ENCODE data around the gene RPL29.
"Not testable (repeated sequence)": the region's sequence is repeated elsewhere in the genome, so short reads cannot be mapped to it uniquely, and the experiment has no call there.

Gene RPL29

GRCh38 chr3:51995346-51996163 lies at the start of gene RPL29:
RPL29 (minus strand) TSS chr3:51995895; CDS start chr3:51995461, 434 bp downstream.
- no peaks in the 10 kb centered on the region for H3K9me3 ChIP-seq (ENCODE audit: control insufficient read depth, insufficient read depth, low read length)
- H3K9ac ChIP-seq (ENCODE audit: low read depth, low read length): peak within 1 kb of the TSS; percentile 83
- H3K36me3 ChIP-seq (ENCODE audit: insufficient read depth, low read length): peaks cover 16% of the 10 kb centered on the region
- peaks cover 18% of the 10 kb centered on the region for H3K4me1 ChIP-seq (ENCODE audit: insufficient read depth, low read length)

GRCh38 chr3:52044869-52045619 lies 49.3 kb upstream of the RPL29 start:
- Histone ChIP-seq H3K4me1 (ENCODE audit: insufficient read depth, low read length) (peaks cover 20% of the 10 kb centered on the region; the same call in 1 of the 2 replicates), H3K9ac (ENCODE audit: low read depth, low read length) (no peak overlapping the region), H3K36me3 (ENCODE audit: insufficient read depth, low read length) (peaks cover 2% of the 10 kb centered on the region; the same call in 1 of the 2 replicates), H3K9me3 (ENCODE audit: control insufficient read depth, insufficient read depth, low read length) (no peaks in the 10 kb centered on the region)

DNA sequence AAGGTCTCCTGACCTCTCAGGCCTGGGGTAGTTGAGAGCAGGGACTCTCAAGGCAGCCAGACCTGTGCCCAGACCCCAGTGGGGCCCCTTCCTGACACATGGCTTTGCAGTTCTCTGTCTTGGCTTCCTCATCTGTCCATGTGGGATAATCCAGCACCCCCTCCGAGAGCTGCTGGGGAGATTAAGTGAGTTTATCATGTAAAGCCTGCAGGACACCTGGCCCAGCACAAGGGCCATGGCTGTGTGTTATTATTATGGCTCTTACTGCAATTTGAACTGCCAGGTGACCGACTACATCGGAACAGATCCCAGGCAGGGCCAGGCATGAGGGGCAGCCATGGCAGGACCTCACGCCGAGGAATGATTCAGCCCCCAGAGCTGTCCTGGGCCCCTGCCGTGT lies 48.1 kb upstream of the RPL29 start:
- Histone ChIP-seq H3K4me1 (ENCODE audit: insufficient read depth, low read length) (peaks cover 20% of the 10 kb centered on the region; the same call in 1 of the 2 replicates), H3K9ac (ENCODE audit: low read depth, low read length) (no peak overlapping the region), H3K9me3 (ENCODE audit: control insufficient read depth, insufficient read depth, low read length) (no peaks in the 10 kb centered on the region), H3K36me3 (ENCODE audit: insufficient read depth, low read length) (no peaks in the 10 kb centered on the region)

DNA sequence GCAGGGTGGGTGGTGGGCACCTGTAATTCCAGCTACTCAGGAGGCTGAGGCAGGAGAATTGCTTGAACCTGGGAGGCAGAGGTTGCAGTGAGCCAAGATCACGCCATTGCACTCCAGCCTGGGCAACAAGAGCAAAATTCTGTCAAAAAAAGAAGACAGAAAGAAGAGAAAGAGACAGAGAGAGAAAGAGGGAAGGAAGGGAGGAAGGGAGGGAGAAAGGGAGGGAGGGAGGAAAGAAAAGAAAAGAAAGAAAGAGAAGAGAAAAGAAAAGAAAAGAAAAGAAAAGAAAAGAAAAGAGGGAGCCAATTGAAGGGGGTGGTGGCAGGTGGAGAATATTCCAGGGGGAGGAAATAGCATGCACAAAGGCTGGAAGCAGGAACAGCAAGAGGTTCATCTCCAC lies 47.3 kb upstream of the RPL29 start:
- H3K36me3 ChIP-seq (ENCODE audit: insufficient read depth, low read length); H3K9ac ChIP-seq (ENCODE audit: low read depth, low read length); H3K9me3 ChIP-seq (ENCODE audit: control insufficient read depth, insufficient read depth, low read length): not testable (repeated sequence)
- peaks cover 20% of the 10 kb centered on the region; the same call in 1 of the 2 replicates for H3K4me1 ChIP-seq (ENCODE audit: insufficient read depth, low read length)

DNA sequence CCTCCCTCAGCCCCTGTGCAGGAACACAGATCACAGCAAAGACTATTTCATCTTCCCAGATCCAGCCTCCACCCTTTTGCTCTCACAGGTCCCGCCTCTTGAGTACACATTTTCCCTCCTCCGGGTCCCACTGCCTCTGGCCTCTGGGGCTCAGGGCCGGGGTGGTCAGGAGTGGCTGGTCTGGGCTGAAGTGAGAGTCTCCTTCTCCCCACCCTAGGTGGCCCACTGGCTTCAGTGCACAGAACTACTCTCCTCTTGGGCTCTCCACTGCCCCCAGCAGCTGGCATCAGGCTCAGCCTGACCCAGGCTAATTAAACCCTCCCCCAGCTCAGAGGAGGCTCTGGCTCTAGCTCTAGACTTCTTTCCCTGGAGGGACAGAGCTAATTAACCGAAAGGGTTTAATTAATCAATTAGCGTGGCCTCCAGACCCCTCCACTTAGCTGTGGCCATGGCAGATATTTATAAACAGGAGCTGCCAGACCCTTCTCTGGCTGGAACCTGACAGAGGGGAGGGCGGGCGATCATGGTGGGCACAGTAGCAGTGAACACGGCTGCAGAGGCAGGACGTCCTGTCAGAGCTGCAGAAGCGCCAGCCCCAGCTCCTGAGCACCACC lies 45.5 kb upstream of the RPL29 start:
- no peaks in the 10 kb centered on the region for H3K9me3 ChIP-seq (ENCODE audit: control insufficient read depth, insufficient read depth, low read length)
- peaks cover 5% of the 10 kb centered on the region; the same call in 1 of the 2 replicates for H3K4me1 ChIP-seq (ENCODE audit: insufficient read depth, low read length)
- no peak overlapping the region for H3K9ac ChIP-seq (ENCODE audit: low read depth, low read length)

GRCh38 chr3:52040600-52040999 lies 44.9 kb upstream of the RPL29 start:
- H3K36me3 ChIP-seq (ENCODE audit: insufficient read depth, low read length): no peaks in the 10 kb centered on the region
- no peaks in the 10 kb centered on the region for H3K9me3 ChIP-seq (ENCODE audit: control insufficient read depth, insufficient read depth, low read length)
- H3K9ac ChIP-seq (ENCODE audit: low read depth, low read length): no peak overlapping the region
- H3K4me1 ChIP-seq (ENCODE audit: insufficient read depth, low read length): no peaks in the 10 kb centered on the region

More for the DNA sequence above, 45.5 kb upstream of the RPL29 start:
- no peaks in the 10 kb centered on the region for H3K36me3 ChIP-seq (ENCODE audit: insufficient read depth, low read length)

- H3K9ac ChIP-seq (ENCODE audit: low read depth, low read length): no peak overlapping the region
- no peaks in the 10 kb centered on the region for H3K4me1 ChIP-seq (ENCODE audit: insufficient read depth, low read length)
- no peaks in the 10 kb centered on the region for H3K9me3 ChIP-seq (ENCODE audit: control insufficient read depth, insufficient read depth, low read length)
- no peaks in the 10 kb centered on the region for H3K36me3 ChIP-seq (ENCODE audit: insufficient read depth, low read length)
Measured at GRCh38 chr3:52039846-52040245, 44.2 kb upstream of the RPL29 start.

GRCh38 chr3:52039426-52039825 lies 43.7 kb upstream of the RPL29 start:
- no peaks in the 10 kb centered on the region for H3K36me3 ChIP-seq (ENCODE audit: insufficient read depth, low read length)
- no peak overlapping the region for H3K9ac ChIP-seq (ENCODE audit: low read depth, low read length)
- no peaks in the 10 kb centered on the region for H3K4me1 ChIP-seq (ENCODE audit: insufficient read depth, low read length)
- no peaks in the 10 kb centered on the region for H3K9me3 ChIP-seq (ENCODE audit: control insufficient read depth, insufficient read depth, low read length)

GRCh38 chr3:52038227-52038626 lies 42.5 kb upstream of the RPL29 start:
- H3K9me3 ChIP-seq (ENCODE audit: control insufficient read depth, insufficient read depth, low read length): no peaks in the 10 kb centered on the region

GRCh38 chr3:52037291-52037690 lies 41.6 kb upstream of the RPL29 start:
- Histone ChIP-seq H3K4me1 (ENCODE audit: insufficient read depth, low read length) (no peaks in the 10 kb centered on the region), H3K9ac (ENCODE audit: low read depth, low read length) (no peak overlapping the region), H3K9me3 (ENCODE audit: control insufficient read depth, insufficient read depth, low read length) (no peaks in the 10 kb centered on the region), H3K36me3 (ENCODE audit: insufficient read depth, low read length) (no peaks in the 10 kb centered on the region)

More at GRCh38 chr3:52038227-52038626, 42.5 kb upstream of the RPL29 start:
- H3K4me1 ChIP-seq (ENCODE audit: insufficient read depth, low read length): no peaks in the 10 kb centered on the region
- no peak overlapping the region for H3K9ac ChIP-seq (ENCODE audit: low read depth, low read length)
- no peaks in the 10 kb centered on the region for H3K36me3 ChIP-seq (ENCODE audit: insufficient read depth, low read length)

GRCh38 chr3:52036829-52037228 lies 41.1 kb upstream of the RPL29 start:
- Histone ChIP-seq H3K9ac (ENCODE audit: low read depth, low read length) (no peak overlapping the region), H3K4me1 (ENCODE audit: insufficient read depth, low read length) (no peaks in the 10 kb centered on the region), H3K36me3 (ENCODE audit: insufficient read depth, low read length) (no peaks in the 10 kb centered on the region), H3K9me3 (ENCODE audit: control insufficient read depth, insufficient read depth, low read length) (no peaks in the 10 kb centered on the region)

DNA sequence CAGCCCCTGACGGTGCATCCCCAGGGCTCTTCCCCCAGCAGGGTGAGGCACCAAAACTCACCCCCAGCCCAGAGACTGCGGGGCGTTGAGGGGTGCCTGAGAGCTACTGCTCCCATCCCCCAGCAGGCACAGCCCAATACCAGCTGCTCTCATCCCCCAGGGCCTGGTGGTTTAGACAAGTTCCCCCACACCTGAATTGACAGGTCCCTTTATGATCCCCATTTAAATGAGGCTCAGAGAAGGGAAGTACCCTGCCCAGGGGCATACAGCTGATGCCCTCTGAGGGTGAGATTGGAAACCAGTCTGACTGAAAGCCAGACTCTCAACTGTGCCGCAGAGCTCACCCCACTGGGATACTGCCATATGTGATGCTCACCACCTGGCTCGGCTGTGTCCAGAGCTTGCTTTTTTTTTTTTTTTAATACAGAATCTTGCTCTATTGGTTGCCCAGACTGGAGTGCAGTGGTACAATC lies 40.6 kb upstream of the RPL29 start:
- H3K4me1 ChIP-seq (ENCODE audit: insufficient read depth, low read length): no peaks in the 10 kb centered on the region
- H3K9ac ChIP-seq (ENCODE audit: low read depth, low read length): no peak overlapping the region
- H3K36me3 ChIP-seq (ENCODE audit: insufficient read depth, low read length): no peaks in the 10 kb centered on the region
- no peaks in the 10 kb centered on the region for H3K9me3 ChIP-seq (ENCODE audit: control insufficient read depth, insufficient read depth, low read length)

DNA sequence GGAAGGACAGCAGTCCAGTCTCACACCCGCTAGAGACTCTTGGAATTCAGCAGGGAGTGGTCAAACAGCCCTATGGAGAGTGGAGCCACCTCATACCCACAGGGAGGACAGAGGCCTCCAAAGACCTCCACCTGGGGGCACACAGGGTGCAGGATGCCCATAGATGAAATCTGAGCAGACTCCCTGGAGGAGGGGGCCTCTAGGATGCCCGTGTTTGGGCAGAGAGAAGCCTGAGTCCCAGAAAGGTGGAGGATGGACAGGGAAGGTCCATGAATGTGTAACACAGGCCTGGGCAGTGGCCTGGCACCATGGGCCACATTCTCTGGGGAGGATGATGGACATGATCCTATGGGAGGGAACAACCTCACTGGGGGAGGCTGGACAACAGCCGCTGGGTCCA lies 39.0 kb upstream of the RPL29 start:
- Histone ChIP-seq H3K4me1 (ENCODE audit: insufficient read depth, low read length) (no peaks in the 10 kb centered on the region), H3K9me3 (ENCODE audit: control insufficient read depth, insufficient read depth, low read length) (no peaks in the 10 kb centered on the region), H3K9ac (ENCODE audit: low read depth, low read length) (no peak overlapping the region), H3K36me3 (ENCODE audit: insufficient read depth, low read length) (no peaks in the 10 kb centered on the region)

DNA sequence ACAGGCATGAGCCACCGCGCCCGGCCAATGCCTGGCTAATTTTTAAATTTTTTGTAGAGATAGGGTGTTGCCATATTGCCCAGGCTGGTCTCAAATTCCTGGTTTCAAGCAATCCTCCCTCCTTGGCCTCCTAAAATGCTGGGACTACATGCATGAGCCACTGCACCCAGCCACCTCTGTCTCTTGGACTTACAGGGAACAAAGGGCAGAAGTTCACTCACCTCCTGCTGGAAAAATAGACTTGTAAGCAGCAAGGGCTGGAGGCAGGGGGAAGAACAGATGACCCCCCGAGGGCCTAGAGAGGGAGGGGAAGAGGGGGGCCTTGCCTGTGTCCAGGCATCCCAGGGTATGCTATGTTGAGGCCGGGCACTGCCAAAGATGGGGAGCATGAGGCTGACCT lies 38.5 kb upstream of the RPL29 start:
- no peaks in the 10 kb centered on the region for H3K4me1 ChIP-seq (ENCODE audit: insufficient read depth, low read length)
- no peaks in the 10 kb centered on the region for H3K36me3 ChIP-seq (ENCODE audit: insufficient read depth, low read length)
- no peak overlapping the region for H3K9ac ChIP-seq (ENCODE audit: low read depth, low read length)
- H3K9me3 ChIP-seq (ENCODE audit: control insufficient read depth, insufficient read depth, low read length): no peaks in the 10 kb centered on the region
